K562 treated with DMSO at 1 percent for 4 hours (cell line): ENCODE measurements around the gene TMEM19. TPM values are rescaled to one million over a fixed set of nuclear protein-coding genes. Genes with fewer than 3 reads are reported as not detected.

Source experiments
- total RNA-seq: library from RNA; unstranded; fragments of 300-600 nt; gene quantifications from 2 replicates; pipeline ENCODE4 v1.2.3, GENCODE V29; 2022; ENCODE audit not compliant: insufficient read depth

Gene TMEM19
- total RNA-seq: 5.2 and 6.5 TPM in 2 replicates

GRCh38 chr12:71685914-71686657 is at the start of gene TMEM19:
Gene TMEM19 (plus strand): TSS chr12:71686082. CDS start chr12:71686681, 599 bp downstream.

DNA sequence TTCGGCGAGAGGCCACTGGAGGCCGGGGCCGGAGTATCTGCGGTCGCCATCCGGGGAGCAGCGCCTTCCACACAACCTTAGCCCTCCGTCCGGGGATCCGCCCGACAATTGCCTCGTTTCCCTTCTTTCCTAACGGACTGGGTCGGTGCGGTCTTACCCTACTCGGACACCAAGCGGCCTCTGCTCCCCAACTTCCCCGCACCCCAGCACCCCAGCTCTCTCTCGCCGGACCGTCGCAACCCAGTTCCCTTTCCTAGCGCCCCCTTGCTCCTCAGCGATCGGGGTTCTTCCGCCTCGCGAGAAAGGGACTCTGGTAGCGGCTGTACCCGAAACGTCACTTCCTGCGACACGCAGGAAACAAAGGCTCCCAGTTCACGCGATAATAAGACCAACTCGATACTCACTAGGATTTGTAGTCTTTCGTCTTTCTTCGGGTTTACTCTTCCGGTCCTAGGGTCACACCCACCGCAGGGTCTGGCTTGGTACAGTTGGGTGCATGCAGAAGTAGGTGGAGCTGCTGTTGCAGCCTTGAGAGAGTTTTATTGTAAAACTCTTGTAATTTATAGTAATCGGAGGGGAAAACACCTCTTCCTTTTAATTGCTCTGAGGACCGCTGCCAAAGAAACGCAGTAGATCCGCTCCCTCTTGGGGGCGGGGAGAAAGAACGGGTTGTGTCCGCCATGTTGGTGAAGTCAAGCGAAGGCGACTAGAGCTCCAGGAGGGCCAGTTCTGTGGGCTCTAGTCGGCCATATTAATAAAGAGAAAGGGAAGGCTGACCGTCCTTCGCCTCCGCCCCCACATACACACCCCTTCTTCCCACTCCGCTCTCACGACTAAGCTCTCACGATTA is 22.1 kb upstream of the TMEM19 start, which contains the start of the genes THAP2 and ZFC3H1:
Gene THAP2 (plus strand): TSS at position 741 of the 850 bp plus-strand sequence. CDS start 209 bp downstream, outside the sequence.
Gene ZFC3H1 (minus strand): TSS at position 288 of the 850 bp plus-strand sequence. CDS start 238 bp downstream, at position 50.

Other genes starting within 250 kb of the TMEM19 start
- gene LGR5, start 246.3 kb upstream of the TMEM19 start, total RNA-seq: not detected in 2 replicates
- 15.1 and 25.9 TPM in 2 replicates for gene ZFC3H1, start 22.2 kb upstream of the TMEM19 start, total RNA-seq
- 4.4 and 4.7 TPM in 2 replicates for gene THAP2, start 21.8 kb upstream of the TMEM19 start, total RNA-seq
- gene RAB21, start 68.8 kb downstream of the TMEM19 start, total RNA-seq: 7.8 and 9.0 TPM in 2 replicates
- gene TBC1D15, start 153.7 kb downstream of the TMEM19 start, total RNA-seq: 21.4 and 25.7 TPM in 2 replicates